Small intestine (tissue), 7 donors: ENCODE measurements around the gene CFD. TPM values are rescaled to one million over a fixed set of nuclear protein-coding genes. Genes with fewer than 3 reads are reported as not detected.
A peak's percentile ranks its signal among the peaks of the same experiment; 100 is the strongest.
"Not testable (repeated sequence)": the region's sequence is repeated elsewhere in the genome, so short reads cannot be mapped to it uniquely, and the experiment has no call there.

Source experiments
- DNase-seq, 2 donors: peaks; one replicate each; pipeline versions ENCODE4 v3.0.0 to v3.0.0-alpha.2; 2013
- FAIRE-seq: peaks from 2 replicates; lab custom pipeline; 2012; peaks lifted over from hg19 to GRCh38; lab: Jason Lieb, UNC
- H3K27ac ChIP-seq, 3 donors: one replicate each; pipeline ENCODE4 v1.5.1; 2013; ENCODE audit warnings: low read length in 2 of 3, mild to moderate bottlenecking in 2 of 3, control low read depth in 1 of 3, inconsistent platforms in 1 of 3, low read depth in 1 of 3, moderate library complexity in 1 of 3
- H3K27me3 ChIP-seq, 3 donors: one replicate each; pipeline ENCODE4 v1.6.1; 2013; ENCODE audit warnings: low read length in 3 of 3, inconsistent platforms in 1 of 3; ENCODE audit not compliant: control insufficient read depth in 3 of 3, insufficient read depth in 3 of 3
- H3K36me3 ChIP-seq, 3 donors: one replicate each; pipeline ENCODE4 v1.6.1; 2013; ENCODE audit warnings: low read length in 3 of 3, inconsistent platforms in 1 of 3, low read depth in 1 of 3, mild to moderate bottlenecking in 1 of 3, moderate library complexity in 1 of 3; ENCODE audit not compliant: control insufficient read depth in 3 of 3, insufficient read depth in 2 of 3
- H3K4me1 ChIP-seq, 3 donors: one replicate each; pipeline ENCODE4 v1.6.1; 2013; ENCODE audit warnings: low read length in 2 of 3, inconsistent platforms in 1 of 3, low read depth in 1 of 3, mild to moderate bottlenecking in 1 of 3, moderate library complexity in 1 of 3; ENCODE audit not compliant: control insufficient read depth in 3 of 3, insufficient read depth in 2 of 3
- H3K4me3 ChIP-seq, 3 donors: one replicate each; pipeline ENCODE4 v1.5.1; 2013; ENCODE audit warnings: low read length in 3 of 3, control low read depth in 1 of 3, inconsistent platforms in 1 of 3, low read depth in 1 of 3, mild to moderate bottlenecking in 1 of 3, moderate library complexity in 1 of 3
- H3K9me3 ChIP-seq, 2 donors: one replicate each; pipeline ENCODE4 v1.6.1; 2013; ENCODE audit warnings: low read depth in 1 of 2, low read length in 1 of 2; ENCODE audit not compliant: control insufficient read depth in 2 of 2, insufficient read depth in 1 of 2
- WGBS, 3 donors: extraction: QIAGEN DNeasy Blood & Tissue Kit; methylation state at CpG; one replicate each; pipeline ENCODE4 v1.1.7; 2013; 5-methylcytosine and 5-hydroxymethylcytosine counted together
- polyA plus RNA-seq, 4 donors: library from polyadenylated mRNA; stranded (reverse) in 3 of 4; unstranded in 1 of 4; fragments of 200-250 nt in 3 of 4; fragments of 120-200 nt in 1 of 4; gene quantifications; one replicate each; pipeline versions ENCODE4 v1.2.1 to v1.2.3, GENCODE V29; 2013
- donor health status: healthy with polysubstance abuse.
- donor health status: control.
- donor health status: control.
- donor health status: Bipolar disorder and iron deficiency.
- donor health status: healthy.

Gene CFD
- polyA plus RNA-seq, 4 donors, result 3.8 to 601 (median 20.8) TPM

GRCh38 chr19:844546-844971, 14.9 kb upstream of the CFD start:
- DNase-seq, result no peak
- peaks cover 0 to 5% (median 0%) of the 10 kb centered on the region in 3 donors for H3K4me1 ChIP-seq
- H3K27ac ChIP-seq, result no peak overlapping the region
- no peak overlapping the region for H3K4me3 ChIP-seq
- 9 to 40% (median 16%) methylated on average over 10 to 11 of the region's 11 CpGs for WGBS, 3 donors
- FAIRE-seq, result no peak
- H3K36me3 ChIP-seq, result no peaks in the 10 kb centered on the region
- peaks cover 4 to 69% (median 10%) of the 10 kb centered on the region in 3 donors for H3K27me3 ChIP-seq
- H3K9me3 ChIP-seq, result no peaks in the 10 kb centered on the region

- peaks cover 4 to 79% (median 10%) of the 10 kb centered on the region in 3 donors for H3K27me3 ChIP-seq
- DNase-seq (no peak), FAIRE-seq (no peak)
- no peaks in the 10 kb centered on the region for H3K36me3 ChIP-seq
- peaks cover 0 to 5% (median 0%) of the 10 kb centered on the region in 3 donors for H3K4me1 ChIP-seq
- H3K9me3 ChIP-seq, result no peaks in the 10 kb centered on the region
- 57 to 72% (median 57%) methylated on average over 27 to 37 of the region's 37 CpGs for WGBS, 3 donors
- H3K4me3 ChIP-seq, result no peak overlapping the region
- no peak overlapping the region for H3K27ac ChIP-seq
These were observed 13.6 kb upstream of the CFD start for GRCh38 chr19:845707-846521.

GRCh38 chr19:848386-848921, 11.0 kb upstream of the CFD start:
- H3K36me3 ChIP-seq, result no peaks in the 10 kb centered on the region
- 30 to 45% (median 33%) methylated on average over 11 to 12 of the region's 12 CpGs for WGBS, 3 donors
- H3K27me3 ChIP-seq, result peaks cover 8 to 84% (median 11%) of the 10 kb centered on the region in 3 donors
- no peak overlapping the region for H3K4me3 ChIP-seq
- H3K9me3 ChIP-seq, result no peaks in the 10 kb centered on the region
- peak overlapping the region in 1 of 3 donors; percentile 32 for H3K27ac ChIP-seq
- H3K4me1 ChIP-seq, result peaks cover 0 to under 1% (median 0%) of the 10 kb centered on the region in 3 donors
- DNase-seq, result no peak
- no peak for FAIRE-seq

DNA sequence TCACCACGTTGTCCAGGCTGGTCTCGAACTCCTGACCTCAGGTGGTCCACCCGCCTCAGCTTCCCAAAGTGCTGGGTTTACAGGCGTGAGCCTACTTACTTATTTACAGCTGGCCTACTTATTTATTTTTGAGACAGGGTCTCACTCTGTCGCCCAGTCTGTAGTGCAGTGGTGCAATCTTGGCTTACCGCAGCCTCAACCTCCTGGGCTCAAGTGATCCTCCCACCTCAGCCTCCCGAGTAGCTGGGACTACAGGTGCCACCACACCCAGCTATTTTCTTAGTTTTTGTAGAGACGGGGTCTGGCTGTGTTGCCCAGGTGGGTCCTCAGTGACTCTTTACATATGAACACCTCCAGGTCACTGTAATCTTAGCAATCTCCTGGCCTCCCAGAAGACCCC, 10.3 kb upstream of the CFD start:
- WGBS, 3 donors, result 66 to 78% (median 75%) methylated on average over 8 of the region's 8 CpGs
- not testable (repeated sequence) for H3K27ac ChIP-seq, H3K9me3 ChIP-seq, H3K4me1 ChIP-seq, DNase-seq, H3K4me3 ChIP-seq, FAIRE-seq, H3K36me3 ChIP-seq
- H3K27me3 ChIP-seq, result peaks cover 7 to 78% (median 11%) of the 10 kb centered on the region in 3 donors

- no peak for FAIRE-seq
- H3K4me1 ChIP-seq, result no peaks in the 10 kb centered on the region
- WGBS, 3 donors, result 17 to 22% (median 20%) methylated on average over 21 to 28 of the region's 28 CpGs
These were observed 9.1 kb upstream of the CFD start for GRCh38 chr19:850221-850978.

DNA sequence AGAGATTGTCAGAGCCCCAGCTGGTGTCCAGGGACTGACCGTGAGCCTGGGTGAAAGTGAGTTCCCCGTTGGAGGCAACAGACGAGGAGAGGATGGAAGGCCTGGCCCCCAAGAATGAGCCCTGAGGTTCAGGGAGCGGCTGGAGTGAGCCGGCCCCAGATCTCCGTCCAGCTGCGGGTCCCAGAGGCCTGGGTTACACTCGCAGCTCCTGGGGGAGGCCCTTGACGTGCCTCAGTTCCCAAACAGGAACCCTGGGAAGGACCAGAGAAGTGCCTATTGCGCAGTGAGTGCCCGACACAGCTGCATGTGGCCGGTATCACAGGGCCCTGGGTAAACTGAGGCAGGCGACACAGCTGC, 8.5 kb upstream of the CFD start:
- no peaks in the 10 kb centered on the region for H3K36me3 ChIP-seq
- 30 to 36% (median 34%) methylated on average over 13 of the region's 13 CpGs for WGBS, 3 donors
- H3K4me1 ChIP-seq, result no peaks in the 10 kb centered on the region
- DNase-seq (no peak), FAIRE-seq (no peak)
- H3K27me3 ChIP-seq, result peaks cover 3 to 63% (median 10%) of the 10 kb centered on the region in 3 donors
- H3K27ac ChIP-seq, result peak overlapping the region in 2 of 3 donors; percentile 45 to 91
- H3K4me3 ChIP-seq, result no peak overlapping the region
- H3K9me3 ChIP-seq, result no peaks in the 10 kb centered on the region

More at GRCh38 chr19:850221-850978, 9.1 kb upstream of the CFD start:
- peak; percentile 35 to 59 for DNase-seq
- peak overlapping the region in 2 of 3 donors; percentile 45 to 91 for H3K27ac ChIP-seq
- H3K27me3 ChIP-seq, result peaks cover 3 to 68% (median 11%) of the 10 kb centered on the region in 3 donors
- no peaks in the 10 kb centered on the region for H3K36me3 ChIP-seq
- no peak overlapping the region for H3K4me3 ChIP-seq
- H3K9me3 ChIP-seq, result no peaks in the 10 kb centered on the region

- DNase-seq (no peak), FAIRE-seq (no peak)
- H3K27ac ChIP-seq, result peak within 1 kb of the TSS in 1 of 3 donors; percentile 91
- H3K4me3 ChIP-seq, result no peak within 1 kb of the TSS
- H3K27me3 ChIP-seq, result peaks cover 1 to 51% (median 7%) of the 10 kb centered on the region in 3 donors
- H3K36me3 ChIP-seq, result no peaks in the 10 kb centered on the region
- no peaks in the 10 kb centered on the region for H3K9me3 ChIP-seq
- H3K4me1 ChIP-seq, result no peaks in the 10 kb centered on the region
- 54 to 64% (median 60%) methylated on average over 38 to 55 of the region's 55 CpGs for WGBS, 3 donors
These were observed 7.1 kb upstream of the CFD start, which contains the start of gene ELANE for GRCh38 chr19:852136-853013. Gene ELANE (plus strand): TSS chr19:852303. CDS start chr19:852329, 26 bp downstream.
